GM21423 (cell line): Measurements from ENCODE around the gene ALG1.
A peak's percentile ranks its signal among the peaks of the same experiment; 100 is the strongest.

Experiments used
- ATAC-seq: cut with Tn5 transposase; IDR thresholded peaks from one replicate; pipeline ENCODE4 v1.9.1; 2021; ENCODE audit warnings: mild to moderate bottlenecking, moderate library complexity; ENCODE audit not compliant: unreplicated experiment

Gene ALG1, protein sequence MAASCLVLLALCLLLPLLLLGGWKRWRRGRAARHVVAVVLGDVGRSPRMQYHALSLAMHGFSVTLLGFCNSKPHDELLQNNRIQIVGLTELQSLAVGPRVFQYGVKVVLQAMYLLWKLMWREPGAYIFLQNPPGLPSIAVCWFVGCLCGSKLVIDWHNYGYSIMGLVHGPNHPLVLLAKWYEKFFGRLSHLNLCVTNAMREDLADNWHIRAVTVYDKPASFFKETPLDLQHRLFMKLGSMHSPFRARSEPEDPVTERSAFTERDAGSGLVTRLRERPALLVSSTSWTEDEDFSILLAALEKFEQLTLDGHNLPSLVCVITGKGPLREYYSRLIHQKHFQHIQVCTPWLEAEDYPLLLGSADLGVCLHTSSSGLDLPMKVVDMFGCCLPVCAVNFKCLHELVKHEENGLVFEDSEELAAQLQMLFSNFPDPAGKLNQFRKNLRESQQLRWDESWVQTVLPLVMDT

DNA sequence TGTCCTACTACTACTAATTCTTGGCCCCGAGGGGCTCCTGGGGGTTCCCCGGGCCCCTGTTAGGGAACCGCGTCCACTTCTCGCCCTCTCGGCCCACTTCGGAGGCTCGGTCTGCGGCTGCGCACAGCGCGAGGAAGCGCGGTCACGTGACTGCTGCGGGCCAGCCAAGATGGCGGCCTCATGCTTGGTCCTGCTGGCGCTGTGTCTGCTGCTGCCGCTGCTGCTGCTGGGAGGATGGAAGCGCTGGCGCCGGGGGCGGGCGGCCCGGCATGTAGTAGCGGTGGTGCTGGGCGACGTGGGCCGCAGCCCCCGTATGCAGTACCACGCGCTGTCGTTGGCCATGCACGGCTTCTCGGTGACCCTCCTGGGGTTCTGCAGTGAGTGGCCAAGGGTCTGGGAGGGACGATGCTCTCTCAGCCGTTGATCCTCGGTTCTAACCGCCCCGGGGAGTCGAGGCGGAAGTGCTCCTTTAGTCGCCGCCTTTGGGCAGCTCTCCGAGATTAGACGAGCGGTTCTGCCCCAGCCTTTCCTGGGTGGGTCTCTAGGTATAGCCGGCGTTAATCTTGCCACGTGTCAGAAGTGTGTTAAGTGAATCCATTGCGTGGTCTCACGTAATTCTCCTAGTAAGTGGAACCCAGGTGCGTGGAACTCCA, at the start of gene ALG1:
Gene ALG1, plus strand, starts transcription at position 163 of the 653 bp plus-strand sequence. Its CDS starts 7 bp downstream, at position 170.
- peak; percentile 86 for ATAC-seq

DNA sequence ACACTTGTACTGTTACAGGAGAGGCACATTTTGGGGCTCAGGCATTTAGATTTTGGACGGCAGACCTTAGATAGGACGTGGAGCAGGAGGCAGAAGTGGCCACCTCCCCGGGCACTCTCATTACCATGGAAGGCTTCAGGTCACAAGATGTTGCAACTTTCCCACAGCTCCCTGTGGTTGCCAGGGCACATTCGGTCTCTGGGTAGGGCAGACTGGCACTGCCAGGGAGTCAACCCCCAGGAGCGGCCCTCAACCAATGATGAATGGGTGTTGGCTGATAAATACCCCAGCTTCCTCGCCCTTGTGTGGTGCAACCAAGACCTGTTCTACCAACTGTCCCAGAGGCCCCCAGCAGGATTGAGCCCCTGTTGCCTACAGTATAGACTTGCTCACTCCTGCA, 49.1 kb upstream of the ALG1 start:
- no peak for ATAC-seq

DNA sequence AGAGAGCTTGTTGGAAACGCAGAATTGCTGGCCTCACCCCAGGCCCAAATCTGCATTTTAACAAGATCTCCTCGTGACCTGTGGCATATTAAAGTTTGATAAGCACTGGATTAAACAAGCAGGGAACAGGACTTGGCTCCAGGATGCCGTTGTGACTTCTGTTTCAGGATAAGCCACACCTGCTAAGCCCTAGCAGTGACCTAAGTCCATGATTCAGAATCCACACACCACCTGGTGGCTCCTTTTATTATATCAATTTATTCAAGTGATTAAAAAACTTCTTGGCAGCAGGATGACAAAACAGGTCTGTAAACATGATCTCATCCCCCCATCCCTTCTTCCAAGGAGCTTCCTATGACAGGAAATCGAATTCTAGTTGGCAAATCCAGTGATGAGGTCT, 47.0 kb upstream of the ALG1 start:
- ATAC-seq: no peak

DNA sequence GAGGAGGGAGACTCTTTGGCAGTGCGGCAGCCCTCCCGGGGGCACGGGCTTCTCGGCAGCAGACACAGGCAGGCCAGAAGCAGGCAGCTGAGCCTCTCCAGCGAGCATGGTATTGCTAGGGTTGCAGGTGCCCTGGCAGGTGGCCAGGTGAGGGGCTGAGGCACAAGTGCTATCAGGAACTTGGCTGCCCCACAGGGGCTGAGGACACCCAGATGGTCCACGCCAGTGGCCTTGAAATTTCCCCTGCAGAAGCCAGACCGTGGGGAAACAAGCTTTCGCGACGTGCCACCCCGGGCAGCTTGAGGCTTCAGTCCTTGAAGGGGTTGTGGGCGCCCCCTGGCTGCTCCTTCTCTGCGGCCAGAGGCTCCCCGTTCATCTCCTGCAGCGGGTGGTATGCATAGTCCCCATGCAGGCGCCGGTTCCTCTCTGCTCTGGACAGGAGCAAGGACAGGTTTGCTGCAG, 46.4 kb upstream of the ALG1 start:
- no peak for ATAC-seq

DNA sequence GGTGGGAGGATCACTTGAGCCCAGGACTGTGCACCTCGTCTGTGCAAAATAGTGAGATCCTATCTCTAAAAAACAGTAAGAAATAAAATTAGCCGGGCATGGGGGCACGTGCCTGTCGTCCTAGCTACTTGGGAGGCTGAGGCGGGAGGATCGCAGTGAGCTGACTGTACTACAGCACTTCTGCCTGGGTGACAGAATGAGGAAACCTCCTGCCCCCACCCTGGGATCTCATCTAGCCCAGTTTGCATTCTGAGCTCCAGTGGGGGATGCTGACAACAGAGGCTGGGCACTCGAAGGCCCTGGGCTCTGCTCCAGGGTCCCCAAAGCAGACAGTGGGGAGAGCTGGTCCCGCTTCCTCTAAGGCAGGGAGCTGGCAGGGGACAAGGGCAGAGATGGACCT, 45.0 kb upstream of the ALG1 start:
- ATAC-seq: no peak

DNA sequence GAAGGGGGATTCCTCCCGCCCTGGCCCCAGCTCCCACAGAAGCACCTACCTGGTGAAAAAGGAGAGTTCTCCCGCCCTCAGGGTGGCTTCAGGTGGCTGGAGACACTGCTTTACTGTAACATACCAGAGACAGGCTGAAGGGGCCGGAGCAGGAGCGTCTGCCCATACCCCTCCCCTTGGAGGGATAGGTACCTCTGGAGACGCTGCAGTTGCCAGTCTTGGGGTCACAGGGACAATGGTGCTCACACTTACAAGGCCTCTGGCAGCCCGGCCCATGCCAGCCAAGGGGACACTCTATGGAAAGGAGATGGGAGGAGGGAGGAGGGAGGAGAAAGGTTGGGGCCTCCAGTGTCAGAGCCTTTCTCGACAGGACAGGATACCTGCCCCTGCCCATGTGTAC, 44.6 kb upstream of the ALG1 start:
- no peak for ATAC-seq

DNA sequence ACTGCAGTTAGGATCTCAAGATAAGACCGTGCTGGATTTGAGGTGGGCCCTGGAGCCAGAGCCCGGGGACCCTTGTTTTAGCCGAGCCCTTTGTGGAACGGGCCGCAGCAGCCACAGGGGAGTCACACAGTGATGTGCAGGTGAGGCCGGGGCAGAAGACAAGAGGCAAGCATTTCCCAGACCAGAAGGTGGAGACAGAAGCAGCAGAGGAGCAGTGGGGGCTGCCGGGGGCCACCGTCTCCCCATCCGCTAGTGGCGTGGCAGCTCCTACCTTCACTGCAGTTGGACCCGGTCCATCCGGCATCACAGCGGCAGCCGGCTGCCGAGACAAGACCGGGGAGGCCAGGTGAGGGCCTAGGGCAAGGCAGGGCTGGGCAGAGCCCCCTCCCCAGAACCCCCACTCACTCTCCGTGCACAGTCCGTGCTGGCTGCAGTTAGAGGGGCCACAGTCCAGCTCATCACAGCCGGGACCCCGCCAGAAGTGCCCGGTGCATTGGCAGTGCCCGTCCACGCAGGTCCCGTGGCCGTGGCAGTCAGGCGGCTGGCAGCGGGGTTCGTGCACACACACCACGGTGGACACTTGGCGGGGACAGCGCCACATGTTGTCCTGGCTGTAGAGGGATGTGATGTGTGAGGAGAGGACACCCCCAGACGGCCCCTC, 43.9 kb upstream of the ALG1 start:
- no peak for ATAC-seq

DNA sequence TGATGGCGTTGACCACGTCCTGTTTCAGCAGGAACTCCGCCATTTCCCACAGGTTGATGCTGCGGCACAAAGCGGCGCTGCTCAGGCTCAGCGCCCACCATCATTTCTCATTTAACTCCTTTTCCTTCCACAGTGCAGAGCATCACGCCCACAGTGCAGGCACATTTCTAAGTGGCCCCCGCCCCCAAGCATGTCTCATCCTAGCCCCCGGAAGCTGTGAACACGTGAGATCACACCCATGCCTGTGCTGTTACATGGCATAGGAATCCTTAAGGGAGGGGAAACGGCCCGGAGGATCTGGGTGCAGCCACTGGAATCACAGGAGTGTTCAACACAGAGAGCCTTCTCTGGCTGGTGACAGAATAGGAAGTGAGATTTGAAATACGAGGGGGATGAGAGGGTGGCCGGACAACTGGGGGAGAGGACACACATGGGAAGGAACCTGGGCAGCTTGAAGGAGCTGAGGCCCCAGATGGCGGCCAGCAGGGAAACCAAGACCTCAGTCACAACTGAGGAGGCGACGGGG, 42.6 kb upstream of the ALG1 start:
- no peak for ATAC-seq

DNA sequence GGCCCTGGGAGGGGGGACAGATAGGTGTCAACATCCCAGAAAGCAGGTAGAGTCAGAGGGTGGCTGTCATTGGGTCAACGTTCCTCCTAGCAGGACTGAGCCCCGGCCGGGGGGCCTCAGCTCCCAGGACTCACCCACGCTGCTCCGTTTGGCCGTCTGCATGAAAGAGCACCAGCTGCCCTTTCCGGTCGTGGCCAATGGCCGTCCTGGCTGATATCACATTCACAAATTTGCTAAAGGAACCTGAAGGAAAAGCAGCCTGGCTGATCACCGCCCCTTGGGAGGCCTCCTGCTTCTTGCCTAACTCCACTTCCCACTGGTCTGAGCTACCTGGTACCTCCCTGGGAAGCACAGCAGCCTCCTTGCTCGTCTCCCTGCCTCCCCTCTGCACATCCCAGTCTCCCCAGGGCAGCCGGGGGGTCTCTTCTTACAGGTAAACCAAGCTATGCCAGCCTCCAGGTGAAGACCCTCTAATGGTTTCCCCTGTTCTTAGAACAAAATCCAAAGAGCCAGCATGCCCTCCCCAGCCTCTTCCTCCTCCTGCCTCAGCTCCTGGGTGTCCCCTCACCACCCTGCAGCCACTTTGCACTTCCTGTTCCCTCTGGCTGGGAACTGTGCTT, 41.3 kb upstream of the ALG1 start:
- ATAC-seq: no peak

DNA sequence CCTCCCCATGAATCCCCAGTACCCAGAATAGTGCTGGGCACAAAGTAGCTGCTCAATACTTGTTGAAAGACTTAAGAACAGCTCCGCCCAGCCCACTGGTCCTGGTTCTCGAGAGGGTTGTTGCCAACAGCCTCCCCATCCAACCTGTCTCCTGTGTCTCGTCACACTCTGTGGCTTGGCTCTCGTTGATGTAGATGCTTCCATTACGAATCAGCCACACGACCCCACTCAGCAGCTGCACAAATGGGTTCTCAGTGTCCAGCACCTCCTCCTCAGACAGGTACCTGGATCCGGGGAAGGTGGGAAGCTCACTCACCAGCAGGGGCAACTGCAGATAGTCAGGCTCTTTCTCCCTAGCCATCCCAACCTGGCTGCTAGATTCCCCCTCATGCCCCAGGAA, 40.0 kb upstream of the ALG1 start:
- no peak for ATAC-seq

DNA sequence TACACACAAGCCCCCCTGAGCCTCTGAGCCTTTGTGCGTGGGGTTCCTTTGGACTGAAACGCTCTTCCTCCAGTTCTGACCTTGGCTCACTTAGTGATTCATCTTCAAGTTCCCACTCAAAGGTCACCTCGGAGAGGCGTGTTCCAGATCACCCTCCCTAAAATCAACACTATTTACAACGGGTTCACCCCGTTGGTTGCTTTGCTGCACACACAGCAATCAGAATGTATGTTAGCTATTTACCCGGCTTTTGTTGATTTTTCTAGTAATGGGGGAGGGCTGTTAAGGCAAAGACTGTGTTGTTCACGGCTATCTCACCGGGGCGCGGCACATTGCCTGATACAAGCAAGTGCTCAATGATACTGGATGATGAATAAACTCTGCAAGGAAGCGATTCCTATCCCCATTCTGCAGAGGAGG, 38.9 kb upstream of the ALG1 start:
- ATAC-seq: no peak

DNA sequence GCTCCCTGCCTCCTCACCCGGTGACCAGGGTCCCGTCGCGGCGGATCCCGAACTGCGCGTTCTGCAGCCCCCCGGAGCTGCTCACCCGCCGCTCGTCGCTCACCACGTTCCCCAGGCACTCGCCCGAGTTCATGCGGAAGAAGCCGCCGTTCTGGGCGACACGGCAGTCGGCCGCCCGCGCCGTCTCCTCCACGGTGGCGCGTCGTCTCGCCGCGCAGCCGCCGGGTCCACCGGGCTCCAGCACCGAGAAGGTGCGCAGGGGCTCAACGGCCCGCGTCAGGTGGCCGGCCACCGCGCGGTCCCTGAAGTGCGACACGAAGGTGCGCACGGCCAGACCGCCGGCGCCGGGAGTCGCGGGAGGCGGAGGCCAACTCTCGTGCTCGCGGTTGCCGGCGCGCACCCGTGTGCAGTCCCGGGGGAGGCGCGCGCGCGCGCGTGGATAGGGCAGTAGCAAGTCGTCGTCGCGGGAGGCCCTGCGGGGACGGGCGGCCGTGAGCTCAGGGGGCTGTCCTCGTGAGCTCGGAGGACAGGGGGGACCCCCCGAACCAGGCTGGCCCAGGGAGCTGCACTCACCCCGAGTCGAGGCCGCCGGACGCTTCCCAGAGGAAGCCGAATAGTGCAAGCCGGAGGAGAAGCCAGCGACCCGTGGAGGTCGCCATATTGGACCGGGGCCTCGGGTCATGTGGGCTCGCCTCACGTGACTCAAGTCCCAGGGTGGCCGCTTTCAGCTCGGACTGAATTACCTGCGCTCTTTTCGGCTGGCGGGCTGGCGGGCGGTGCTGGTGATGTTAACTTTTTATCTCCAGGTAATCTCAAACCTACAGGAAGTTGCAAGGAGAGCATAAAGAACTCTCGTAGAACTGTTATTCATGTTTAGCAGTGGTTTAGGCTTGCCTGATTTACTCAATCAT, 38.1 kb upstream of the ALG1 start, which contains the start of gene NAGPA:
Gene NAGPA, minus strand, starts transcription at position 680 of the 911 bp plus-strand sequence. Its CDS starts 21 bp downstream, at position 659.
- peak; percentile 87 for ATAC-seq

DNA sequence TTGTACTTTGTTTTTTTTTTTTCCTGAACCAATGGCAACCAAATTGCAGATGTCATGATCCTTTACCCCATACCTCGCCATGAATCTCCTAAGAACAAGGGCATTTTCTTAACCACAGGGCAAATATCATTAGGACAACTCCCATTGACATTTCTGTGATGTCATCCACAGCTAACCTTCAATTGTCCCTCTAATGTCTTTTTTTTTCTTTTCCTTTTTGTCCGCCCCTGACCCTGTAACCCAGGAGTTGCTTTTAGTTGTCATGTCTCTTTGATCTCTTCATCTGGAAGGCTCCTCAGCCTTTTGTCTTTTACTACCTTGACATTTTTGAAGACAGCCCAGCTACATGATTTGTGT, 37.5 kb upstream of the ALG1 start:
- no peak for ATAC-seq

DNA sequence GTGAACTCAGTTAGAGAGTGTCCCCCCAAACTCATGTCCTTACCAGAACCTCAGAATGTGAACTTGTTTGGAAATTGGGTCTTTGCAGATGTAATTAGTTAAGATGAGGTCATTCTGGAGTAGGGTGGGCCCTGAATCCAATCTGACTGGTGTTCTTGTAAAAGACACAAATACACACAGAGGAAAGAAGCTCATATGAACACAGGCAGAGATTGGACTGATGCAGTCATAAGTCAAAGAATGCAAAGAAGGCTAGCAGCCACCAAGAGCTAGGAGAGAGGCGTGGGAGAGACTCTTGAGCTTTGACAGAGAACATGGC, 35.8 kb upstream of the ALG1 start:
- no peak for ATAC-seq

DNA sequence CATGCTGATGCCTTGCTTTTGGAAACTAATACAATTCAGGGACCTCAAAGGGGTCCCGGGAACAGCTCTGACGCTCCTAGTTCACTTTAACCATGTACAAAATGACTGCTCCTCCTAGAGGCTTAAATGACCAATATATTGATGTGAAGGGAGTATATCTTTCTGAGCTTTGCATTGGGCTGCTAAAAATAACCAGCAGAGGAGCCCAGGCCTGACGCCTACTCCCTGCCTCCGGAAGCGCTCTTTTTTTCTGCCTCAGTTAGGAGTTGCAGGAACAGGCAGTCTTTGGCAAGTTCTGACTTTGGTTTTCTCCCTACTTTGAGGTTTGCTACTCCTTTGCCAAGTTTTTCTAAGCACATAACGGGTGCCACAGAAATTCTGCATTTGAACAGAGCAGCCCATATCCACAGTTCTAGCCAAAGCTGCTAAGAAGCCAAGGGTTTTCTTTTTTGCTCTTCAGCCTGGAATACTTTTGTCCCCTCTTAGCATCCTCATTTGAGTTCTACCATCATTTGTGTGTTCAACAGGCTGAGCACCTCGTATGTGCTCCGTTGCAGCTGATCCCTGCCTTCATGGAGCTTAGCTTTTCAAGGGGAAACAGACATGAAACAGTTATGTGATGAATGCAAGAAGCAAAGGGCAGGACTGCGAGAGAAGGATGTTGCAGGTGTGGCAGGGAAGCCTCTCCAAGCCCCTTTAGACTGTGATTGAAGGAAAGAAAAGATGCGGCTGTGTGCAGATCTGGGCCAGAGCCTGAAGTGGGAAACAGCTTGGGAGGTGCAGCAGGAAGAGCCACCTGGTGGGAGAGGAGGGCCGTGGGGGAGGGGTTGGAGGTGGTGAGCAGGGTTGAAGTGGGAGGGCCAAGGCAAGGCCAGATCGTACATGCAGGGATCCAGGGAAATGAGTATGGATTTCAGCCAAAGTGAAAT, 35.2 kb upstream of the ALG1 start:
- no peak for ATAC-seq

DNA sequence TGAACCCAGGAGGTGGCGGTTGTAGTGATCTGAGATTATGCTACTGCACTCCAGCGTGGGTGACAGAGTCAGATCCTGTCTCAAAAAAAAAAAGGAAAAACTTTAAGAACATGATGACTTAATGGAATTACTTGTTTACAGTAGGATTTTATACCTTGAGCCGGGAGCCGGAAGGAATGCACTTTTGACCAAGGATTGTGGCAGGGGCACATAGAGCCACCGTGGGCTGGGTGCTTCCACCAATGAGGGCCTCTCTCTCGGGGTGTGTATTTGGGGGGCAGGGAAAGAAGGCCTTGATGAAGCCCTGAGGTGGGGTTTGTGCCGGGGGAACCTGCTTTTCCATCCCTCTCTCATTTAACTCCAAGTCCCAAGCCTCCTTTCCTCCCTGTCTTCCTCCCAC, 31.2 kb upstream of the ALG1 start:
- ATAC-seq: no peak

DNA sequence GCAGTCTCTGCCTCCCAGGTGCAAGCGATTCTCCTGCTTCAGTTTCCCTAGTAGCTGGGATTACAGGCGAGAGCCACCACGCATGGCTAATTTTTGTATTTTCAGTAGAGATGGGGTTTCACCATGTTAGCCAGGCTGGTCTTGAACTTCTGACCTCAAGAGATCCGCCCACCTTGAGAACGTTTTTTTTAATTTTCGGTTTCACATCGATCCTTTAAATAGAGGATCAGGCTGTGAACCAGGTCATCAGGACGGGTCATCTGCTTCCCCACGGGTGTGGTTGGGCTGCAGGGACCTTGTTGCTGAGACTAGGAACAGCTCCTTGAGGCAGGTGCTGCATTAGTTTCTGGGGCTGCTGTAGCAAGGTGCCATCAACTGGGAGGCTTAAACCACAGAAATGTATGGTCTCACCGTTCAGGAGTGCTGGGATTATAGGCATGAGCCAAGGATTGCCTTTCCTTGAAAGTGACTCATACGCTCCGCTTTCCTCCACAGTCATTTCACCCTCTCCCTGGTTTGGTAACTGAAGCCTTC, 30.0 kb upstream of the ALG1 start:
- no peak for ATAC-seq

DNA sequence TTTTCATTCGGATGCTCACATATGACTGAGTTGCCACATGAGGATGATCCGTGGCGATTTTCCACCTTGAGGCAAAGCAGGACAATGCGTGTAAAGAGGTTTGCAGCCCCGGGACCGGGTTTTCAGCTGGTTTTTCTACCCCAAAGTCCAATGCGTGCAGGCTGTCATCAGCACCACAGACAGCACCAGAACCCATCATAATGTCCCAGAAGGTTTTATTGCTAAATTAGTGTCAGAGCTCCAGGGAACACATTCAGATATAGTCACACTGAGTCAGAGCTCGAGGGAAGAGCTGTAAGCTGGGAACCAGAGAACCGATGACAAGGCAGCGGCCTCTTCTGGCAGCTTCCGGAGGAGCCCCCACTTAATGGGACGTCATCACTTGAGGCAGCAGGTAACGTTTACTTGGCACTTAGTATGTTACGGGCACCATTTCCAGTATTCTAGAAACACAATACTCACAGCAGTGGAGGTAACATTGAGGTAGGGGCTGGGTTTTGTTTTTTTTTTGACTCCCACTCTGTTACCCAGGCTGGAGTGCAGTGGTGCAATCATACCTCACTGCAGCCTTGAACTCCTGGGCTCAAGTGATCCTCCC, 29.0 kb upstream of the ALG1 start:
- ATAC-seq: no peak
